Activated T-cell treated with anti-CD3 and anti-CD28 coated beads, Interleukin-2, amount 50 U/mL, for 24 hours (primary cell): ENCODE measurements around the gene TAP2.
A peak's percentile ranks its signal among the peaks of the same experiment; 100 is the strongest.

Experiments used
- DNase-seq: peaks from one replicate; pipeline ENCODE4 v3.0.0-alpha.2; 2020
- H3K27ac Mint-ChIP-seq: 2 replicates; pipeline ENCODE4 v1.8.0; 2020; ENCODE audit warnings: mild to moderate bottlenecking, mixed read lengths
- H3K27me3 Mint-ChIP-seq: 2 replicates; pipeline ENCODE4 v1.8.0; 2020; ENCODE audit warnings: mixed read lengths
- H3K36me3 Mint-ChIP-seq: 2 replicates; pipeline ENCODE4 v1.8.0; 2020; ENCODE audit warnings: low read depth, mixed read lengths
- H3K4me1 Mint-ChIP-seq: 2 replicates; pipeline ENCODE4 v1.8.0; 2020; ENCODE audit warnings: low read depth, mixed read lengths
- H3K4me3 Mint-ChIP-seq: 2 replicates; pipeline ENCODE4 v1.8.0; 2020; ENCODE audit warnings: mild to moderate bottlenecking, moderate library complexity, mixed read lengths
- H3K9me3 Mint-ChIP-seq: 2 replicates; pipeline ENCODE4 v1.8.0; 2020; ENCODE audit warnings: mixed read lengths

The TAP2 gene

GRCh38 chr6:32865724-32866443, 27.3 kb upstream of the TAP2 start:
- DNase-seq: no peak
- H3K4me3 Mint-ChIP-seq: no peak overlapping the region
- peaks cover 28% of the 10 kb centered on the region for H3K36me3 Mint-ChIP-seq
- H3K4me1 Mint-ChIP-seq: peaks cover 40% of the 10 kb centered on the region
- peak overlapping the region; percentile 26 for H3K27ac Mint-ChIP-seq
- no peaks in the 10 kb centered on the region for H3K9me3 Mint-ChIP-seq
- no peaks in the 10 kb centered on the region for H3K27me3 Mint-ChIP-seq

- no peaks in the 10 kb centered on the region for H3K27me3 Mint-ChIP-seq
- peaks cover 59% of the 10 kb centered on the region for H3K36me3 Mint-ChIP-seq
- no peaks in the 10 kb centered on the region for H3K9me3 Mint-ChIP-seq
- peaks cover 60% of the 10 kb centered on the region for H3K4me1 Mint-ChIP-seq
- no peak overlapping the region for H3K4me3 Mint-ChIP-seq
- H3K27ac Mint-ChIP-seq: no peak overlapping the region
- no peak for DNase-seq
These were observed 24.2 kb upstream of the TAP2 start for GRCh38 chr6:32862725-32863124.

GRCh38 chr6:32860674-32861073, 22.1 kb upstream of the TAP2 start:
- no peak for DNase-seq

GRCh38 chr6:32858194-32858593, 19.7 kb upstream of the TAP2 start:
- DNase-seq: no peak
- H3K27ac Mint-ChIP-seq: peak overlapping the region; percentile 86
- H3K9me3 Mint-ChIP-seq: no peaks in the 10 kb centered on the region
- H3K27me3 Mint-ChIP-seq: no peaks in the 10 kb centered on the region
- peaks cover 87% of the 10 kb centered on the region for H3K36me3 Mint-ChIP-seq
- H3K4me1 Mint-ChIP-seq: peaks cover 57% of the 10 kb centered on the region
- peak overlapping the region; percentile 59 for H3K4me3 Mint-ChIP-seq

More at GRCh38 chr6:32860674-32861073, 22.1 kb upstream of the TAP2 start:
- peaks cover 59% of the 10 kb centered on the region for H3K4me1 Mint-ChIP-seq
- no peak overlapping the region for H3K4me3 Mint-ChIP-seq
- H3K27me3 Mint-ChIP-seq: no peaks in the 10 kb centered on the region
- no peaks in the 10 kb centered on the region for H3K9me3 Mint-ChIP-seq
- H3K36me3 Mint-ChIP-seq: peaks cover 79% of the 10 kb centered on the region
- H3K27ac Mint-ChIP-seq: peak overlapping the region; percentile 42

GRCh38 chr6:32857156-32857891, 18.8 kb upstream of the TAP2 start:
- Mint-ChIP-seq H3K36me3 (peaks cover 94% of the 10 kb centered on the region), H3K27me3 (no peaks in the 10 kb centered on the region), H3K9me3 (no peaks in the 10 kb centered on the region), H3K4me1 (peaks cover 57% of the 10 kb centered on the region), H3K27ac (peak overlapping the region; percentile 100), H3K4me3 (peak overlapping the region; percentile 59)
- no peak for DNase-seq

GRCh38 chr6:32855467-32856174, 17.1 kb upstream of the TAP2 start:
- H3K9me3 Mint-ChIP-seq: no peaks in the 10 kb centered on the region
- peak overlapping the region; percentile 97 for H3K4me3 Mint-ChIP-seq
- DNase-seq: no peak

GRCh38 chr6:32854376-32855178, 16.0 kb upstream of the TAP2 start:
- H3K9me3 Mint-ChIP-seq: no peaks in the 10 kb centered on the region
- H3K27me3 Mint-ChIP-seq: no peaks in the 10 kb centered on the region
- H3K4me3 Mint-ChIP-seq: peak overlapping the region; percentile 97
- peaks cover 66% of the 10 kb centered on the region for H3K4me1 Mint-ChIP-seq
- DNase-seq: peak; percentile 57
- peak overlapping the region; percentile 100 for H3K27ac Mint-ChIP-seq
- H3K36me3 Mint-ChIP-seq: peaks cover 95% of the 10 kb centered on the region

More at GRCh38 chr6:32855467-32856174, 17.1 kb upstream of the TAP2 start:
- Mint-ChIP-seq H3K27ac (peak overlapping the region; percentile 100), H3K36me3 (peaks cover 95% of the 10 kb centered on the region), H3K4me1 (peaks cover 61% of the 10 kb centered on the region), H3K27me3 (no peaks in the 10 kb centered on the region)

- Mint-ChIP-seq H3K36me3 (peaks cover 94% of the 10 kb centered on the region), H3K9me3 (no peaks in the 10 kb centered on the region), H3K4me3 (peak within 1 kb of the TSS; percentile 97), H3K27ac (peak within 1 kb of the TSS; percentile 100), H3K27me3 (no peaks in the 10 kb centered on the region), H3K4me1 (peaks cover 63% of the 10 kb centered on the region)
- DNase-seq: peak; percentile 96
These were observed 15.2 kb upstream of the TAP2 start, which contains the start of the genes PSMB9 and TAP1 for GRCh38 chr6:32853541-32854375. Gene PSMB9 (plus strand): TSS chr6:32854192. CDS start chr6:32854230, 38 bp downstream. Gene TAP1 (minus strand): TSS chr6:32853704. CDS start chr6:32853636, 68 bp downstream.

GRCh38 chr6:32852844-32853540, 14.5 kb upstream of the TAP2 start:
- peaks cover 63% of the 10 kb centered on the region for H3K4me1 Mint-ChIP-seq
- H3K27me3 Mint-ChIP-seq: no peaks in the 10 kb centered on the region
- H3K27ac Mint-ChIP-seq: peak overlapping the region; percentile 100
- peak overlapping the region; percentile 97 for H3K4me3 Mint-ChIP-seq
- no peaks in the 10 kb centered on the region for H3K9me3 Mint-ChIP-seq
- peak; percentile 79 for DNase-seq
- H3K36me3 Mint-ChIP-seq: peaks cover 94% of the 10 kb centered on the region

GRCh38 chr6:32852018-32852843, 13.7 kb upstream of the TAP2 start:
- peak overlapping the region; percentile 100 for H3K27ac Mint-ChIP-seq
- no peak for DNase-seq
- peak overlapping the region; percentile 97 for H3K4me3 Mint-ChIP-seq
- peaks cover 63% of the 10 kb centered on the region for H3K4me1 Mint-ChIP-seq
- H3K36me3 Mint-ChIP-seq: peaks cover 94% of the 10 kb centered on the region
- H3K9me3 Mint-ChIP-seq: no peaks in the 10 kb centered on the region
- H3K27me3 Mint-ChIP-seq: no peaks in the 10 kb centered on the region

GRCh38 chr6:32851025-32851424, 12.5 kb upstream of the TAP2 start:
- Mint-ChIP-seq H3K4me3 (peak overlapping the region; percentile 97), H3K27ac (peak overlapping the region; percentile 100), H3K9me3 (no peaks in the 10 kb centered on the region), H3K27me3 (no peaks in the 10 kb centered on the region), H3K4me1 (peaks cover 64% of the 10 kb centered on the region), H3K36me3 (peaks cover 94% of the 10 kb centered on the region)
- no peak for DNase-seq

- peaks cover 94% of the 10 kb centered on the region for H3K36me3 Mint-ChIP-seq
- H3K4me1 Mint-ChIP-seq: peaks cover 67% of the 10 kb centered on the region
- no peak for DNase-seq
- no peaks in the 10 kb centered on the region for H3K27me3 Mint-ChIP-seq
- H3K9me3 Mint-ChIP-seq: no peaks in the 10 kb centered on the region
- peak overlapping the region; percentile 100 for H3K27ac Mint-ChIP-seq
- H3K4me3 Mint-ChIP-seq: peak overlapping the region; percentile 98
These were observed 10.6 kb upstream of the TAP2 start for GRCh38 chr6:32849126-32849525.
